Measurements from ENCODE around the gene ADGRL1.
"Not testable (repeated sequence)": the region's sequence is repeated elsewhere in the genome, so short reads cannot be mapped to it uniquely, and the experiment has no call there.

The ADGRL1 gene

DNA sequence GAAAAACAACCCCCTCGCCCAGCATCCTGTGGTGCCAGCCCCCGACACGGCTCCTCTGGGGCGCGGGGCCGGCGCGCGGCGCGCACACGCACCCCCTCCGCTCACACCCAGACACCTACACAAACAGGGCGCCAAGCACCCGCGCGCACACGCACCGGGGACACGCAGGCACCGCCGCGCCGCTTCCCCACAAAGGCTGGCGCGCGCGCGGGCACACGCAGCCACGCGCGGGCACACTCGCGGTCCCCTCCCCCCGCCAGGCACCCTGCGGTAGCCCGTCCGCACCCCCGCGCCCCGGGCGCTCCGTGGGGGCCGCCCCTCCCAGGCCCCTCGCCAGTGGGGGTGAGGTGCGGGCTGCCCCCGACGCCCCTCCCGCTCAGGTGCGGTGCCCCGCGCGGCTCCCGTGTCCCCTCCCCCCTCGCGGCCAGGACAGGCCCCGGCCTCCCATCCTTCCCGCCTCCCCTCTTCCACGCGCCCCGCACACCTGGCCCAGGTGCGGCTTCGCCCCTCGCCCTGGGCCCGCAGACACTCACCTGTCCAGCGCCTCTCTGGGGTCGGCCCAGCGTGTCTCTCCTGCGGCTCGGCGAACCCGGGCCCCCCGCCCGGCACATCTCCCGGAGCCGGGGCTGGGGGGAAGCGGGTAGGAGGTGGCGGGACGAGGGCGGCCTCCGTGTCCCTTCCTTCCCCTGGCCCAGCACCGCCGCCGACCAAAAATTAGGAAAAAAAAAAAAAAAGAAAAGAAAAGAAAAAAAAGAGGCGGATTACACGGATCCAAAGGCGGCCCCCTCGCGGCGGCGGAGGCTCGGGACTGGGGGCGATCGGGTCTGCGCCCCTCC, at the start of gene ADGRL1:
TSS of gene ADGRL1 (minus strand) at position 718 of the 836 bp plus-strand sequence. CDS start 22,567 bp downstream, outside the sequence.
- DNase-seq (ENCODE audit: low read depth in 2 of 2, low spot score in 1 of 2): not testable (repeated sequence)

DNA sequence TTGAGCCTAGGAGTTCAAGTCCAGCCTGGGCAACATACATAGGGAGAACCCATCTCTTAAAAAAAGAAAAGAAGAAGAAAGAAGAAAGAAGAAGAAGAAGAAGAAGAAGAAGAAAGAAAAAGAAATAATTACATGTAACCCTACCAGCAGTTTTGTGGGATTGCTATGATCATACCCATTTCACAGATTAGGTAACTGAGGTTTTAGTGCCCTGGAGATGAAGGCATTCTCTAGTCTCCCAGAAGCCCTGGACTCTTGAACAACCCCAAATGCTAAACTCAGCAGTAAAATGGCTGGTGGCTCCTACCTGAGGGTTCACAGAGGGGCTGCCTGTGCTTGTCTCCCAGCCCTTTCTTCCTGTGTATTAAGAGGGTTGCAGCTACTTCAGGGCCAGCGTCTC, 49.3 kb upstream of the ADGRL1 start:
- DNase-seq (ENCODE audit: low read depth in 2 of 2, low spot score in 1 of 2): not testable (repeated sequence)

DNA sequence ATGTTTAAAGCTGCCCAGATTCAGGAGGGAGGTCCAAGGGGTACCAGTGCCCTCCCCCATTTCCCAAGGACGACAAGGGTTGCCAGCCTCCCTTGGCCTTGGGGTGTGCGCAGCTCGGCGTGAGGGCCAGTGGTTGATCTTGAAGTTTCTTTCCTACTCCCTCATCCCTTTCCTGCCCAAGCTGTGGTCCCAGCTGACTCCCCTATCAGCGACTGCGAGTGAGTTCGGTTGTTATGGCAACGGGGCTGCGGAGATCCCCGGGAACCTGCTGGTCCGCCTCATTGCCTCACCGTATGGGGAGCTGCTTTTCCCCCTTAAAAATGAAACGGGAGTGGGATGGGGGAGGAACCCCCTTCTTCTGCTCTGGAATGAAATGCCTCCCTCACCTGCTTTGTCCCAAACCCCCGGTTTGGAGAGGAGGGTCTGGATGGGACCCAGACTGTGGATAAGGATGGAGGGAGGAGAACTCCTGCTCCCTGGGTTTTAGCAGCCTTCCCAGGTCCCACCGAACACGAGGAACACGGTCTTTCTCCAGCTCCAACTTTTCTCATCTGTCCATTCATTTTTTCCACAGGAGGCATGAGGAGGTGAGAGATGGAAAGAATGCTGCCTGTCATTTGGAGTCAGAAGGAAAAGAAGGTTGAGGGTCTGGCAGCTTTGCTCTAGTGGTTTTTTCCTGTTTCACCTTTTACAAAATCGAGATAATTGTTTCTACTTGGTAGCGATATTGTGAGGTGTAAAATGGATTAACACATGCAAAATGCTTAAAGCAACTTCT, 48.0 kb upstream of the ADGRL1 start:
- DNase-seq (ENCODE audit: low read depth in 2 of 2, low spot score in 1 of 2): not testable (repeated sequence)

DNA sequence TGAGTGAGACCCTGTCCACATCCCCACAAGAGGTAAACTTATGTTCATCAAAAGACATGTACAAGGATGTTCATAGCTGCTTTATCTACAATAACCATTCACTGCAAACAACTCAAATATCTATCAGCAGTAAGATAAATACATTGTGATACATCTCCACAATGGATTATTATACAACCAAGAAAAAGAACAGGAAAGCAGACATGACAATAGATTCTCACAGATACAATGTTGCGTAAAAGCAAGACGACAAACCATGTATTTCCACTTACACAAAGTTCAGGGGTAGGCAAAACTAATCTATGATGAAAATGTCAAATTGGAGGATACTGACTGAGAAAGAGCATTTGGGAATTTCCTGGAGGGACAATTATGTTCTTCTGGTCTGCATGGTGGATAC, 46.2 kb upstream of the ADGRL1 start:
- not testable (repeated sequence) for DNase-seq (ENCODE audit: low read depth in 2 of 2, low spot score in 1 of 2)

DNA sequence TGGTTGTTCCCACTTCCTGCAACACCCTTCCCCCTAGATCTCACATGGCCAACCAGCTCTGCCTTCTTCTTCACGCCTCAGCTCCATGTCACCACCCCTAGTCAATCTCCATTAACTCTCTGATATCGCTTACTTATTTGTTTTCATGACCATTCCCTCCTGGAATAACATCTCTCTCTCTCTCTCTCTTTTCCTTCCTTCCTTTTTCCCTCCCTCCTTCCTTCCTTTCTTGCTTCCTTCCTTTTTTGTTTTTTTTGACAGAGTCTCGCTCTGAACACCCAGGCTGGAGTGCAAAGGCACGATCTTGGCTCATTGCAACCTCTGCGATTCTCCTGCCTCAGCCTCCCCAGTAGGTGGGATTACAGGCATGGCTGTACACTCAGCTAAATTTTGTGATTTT, 44.9 kb upstream of the ADGRL1 start:
- no peak for DNase-seq (ENCODE audit: low read depth in 2 of 2, low spot score in 1 of 2)

DNA sequence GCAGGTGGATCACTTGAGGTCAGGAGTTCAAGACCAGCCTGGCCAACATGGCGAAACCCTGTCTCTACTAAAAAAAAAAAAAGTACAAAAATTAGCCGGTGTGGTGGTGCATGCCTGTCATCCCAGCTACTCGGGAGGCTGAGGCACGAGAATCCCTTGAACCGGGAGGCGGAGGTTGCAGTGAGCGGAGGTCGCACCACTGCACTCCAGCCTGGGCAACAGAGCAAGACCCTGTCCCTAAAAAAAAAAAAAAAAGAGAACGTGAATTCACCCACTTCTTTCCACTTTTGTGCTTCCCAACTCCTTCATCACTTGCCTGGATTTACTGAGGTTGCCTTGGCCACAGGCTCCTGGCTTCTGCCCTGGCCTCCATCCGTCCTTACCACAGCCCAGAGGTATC, 44.3 kb upstream of the ADGRL1 start:
- DNase-seq (ENCODE audit: low read depth in 2 of 2, low spot score in 1 of 2): not testable (repeated sequence)

DNA sequence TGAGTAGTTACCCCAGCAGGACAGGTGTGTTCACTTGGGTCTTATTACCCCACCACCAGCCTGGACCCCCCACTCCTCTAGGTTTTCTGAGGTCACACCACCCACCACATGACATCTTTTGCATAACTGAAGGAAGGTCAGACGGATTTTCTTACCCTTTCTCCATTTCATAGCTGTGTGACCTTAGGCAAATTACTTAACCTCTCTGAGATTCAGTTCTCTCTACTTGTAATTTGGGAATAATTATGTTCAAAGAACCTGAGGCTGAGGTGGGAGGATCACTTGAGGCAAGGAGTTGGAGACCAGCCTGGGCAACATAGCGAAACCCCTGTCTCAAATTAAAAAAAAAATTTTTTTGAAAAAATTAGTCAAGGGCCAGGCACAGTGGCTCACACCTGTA, 43.9 kb upstream of the ADGRL1 start:
- DNase-seq (ENCODE audit: low read depth in 2 of 2, low spot score in 1 of 2): not testable (repeated sequence)

DNA sequence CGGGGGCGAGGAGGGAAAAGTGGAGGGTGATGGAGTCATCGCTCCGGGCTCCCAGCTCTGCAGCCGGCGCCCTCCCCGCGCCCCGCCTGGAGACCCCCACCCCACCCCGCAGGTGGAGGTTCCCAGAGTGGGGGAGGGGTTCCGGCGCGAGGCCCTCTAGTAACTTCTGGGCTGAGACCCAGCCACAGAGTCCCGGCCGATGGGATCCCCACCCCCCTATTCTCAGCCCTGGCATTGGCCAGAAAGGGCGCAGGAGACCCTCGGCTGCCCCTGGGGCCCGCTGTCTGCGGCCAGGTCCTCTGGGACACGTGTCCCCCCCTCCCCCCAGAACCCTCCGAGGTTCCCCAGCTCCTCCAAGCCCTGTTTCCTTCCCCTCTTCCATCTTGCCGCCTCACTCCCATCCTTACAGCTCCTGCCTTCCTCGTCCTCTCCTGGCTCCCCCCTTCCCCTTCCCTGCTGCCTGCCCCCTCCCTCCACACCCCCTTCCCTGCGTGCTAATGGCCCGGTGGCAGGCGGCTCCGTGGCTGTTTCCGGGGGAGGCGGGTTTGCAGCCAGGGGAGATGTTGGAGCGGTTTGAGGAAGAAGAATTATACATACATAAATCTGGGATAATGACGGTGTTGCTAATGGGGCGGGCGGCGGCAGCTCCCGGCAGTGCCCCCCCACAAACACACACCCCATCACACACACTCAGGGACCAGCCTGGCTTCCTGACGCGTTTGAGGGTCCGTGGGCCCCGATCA, 43.2 kb upstream of the ADGRL1 start:
- not testable (repeated sequence) for DNase-seq (ENCODE audit: low read depth in 2 of 2, low spot score in 1 of 2)

DNA sequence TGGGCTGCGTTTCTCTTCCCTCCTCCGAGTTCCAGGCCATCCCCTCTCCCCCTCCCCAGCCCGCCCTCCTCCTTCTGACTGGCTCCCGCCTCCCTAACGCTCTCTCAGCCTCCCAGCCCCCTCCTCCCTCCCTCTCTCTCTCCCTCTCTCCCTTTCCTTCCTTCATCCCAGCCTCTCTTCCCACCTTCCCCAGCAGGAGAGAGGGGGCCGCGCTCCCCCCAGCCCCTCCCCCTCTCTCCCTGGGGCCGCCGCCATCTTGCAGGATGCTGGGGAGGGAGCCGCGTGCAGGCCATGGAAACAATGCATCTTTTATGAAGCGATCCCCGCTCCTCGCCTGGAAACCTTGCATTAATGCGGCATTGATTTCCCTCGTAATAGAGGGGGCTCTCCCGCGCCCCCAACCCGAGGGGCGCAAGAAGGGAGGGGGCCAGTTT, 42.6 kb upstream of the ADGRL1 start:
- DNase-seq (ENCODE audit: low read depth in 2 of 2, low spot score in 1 of 2): no peak

DNA sequence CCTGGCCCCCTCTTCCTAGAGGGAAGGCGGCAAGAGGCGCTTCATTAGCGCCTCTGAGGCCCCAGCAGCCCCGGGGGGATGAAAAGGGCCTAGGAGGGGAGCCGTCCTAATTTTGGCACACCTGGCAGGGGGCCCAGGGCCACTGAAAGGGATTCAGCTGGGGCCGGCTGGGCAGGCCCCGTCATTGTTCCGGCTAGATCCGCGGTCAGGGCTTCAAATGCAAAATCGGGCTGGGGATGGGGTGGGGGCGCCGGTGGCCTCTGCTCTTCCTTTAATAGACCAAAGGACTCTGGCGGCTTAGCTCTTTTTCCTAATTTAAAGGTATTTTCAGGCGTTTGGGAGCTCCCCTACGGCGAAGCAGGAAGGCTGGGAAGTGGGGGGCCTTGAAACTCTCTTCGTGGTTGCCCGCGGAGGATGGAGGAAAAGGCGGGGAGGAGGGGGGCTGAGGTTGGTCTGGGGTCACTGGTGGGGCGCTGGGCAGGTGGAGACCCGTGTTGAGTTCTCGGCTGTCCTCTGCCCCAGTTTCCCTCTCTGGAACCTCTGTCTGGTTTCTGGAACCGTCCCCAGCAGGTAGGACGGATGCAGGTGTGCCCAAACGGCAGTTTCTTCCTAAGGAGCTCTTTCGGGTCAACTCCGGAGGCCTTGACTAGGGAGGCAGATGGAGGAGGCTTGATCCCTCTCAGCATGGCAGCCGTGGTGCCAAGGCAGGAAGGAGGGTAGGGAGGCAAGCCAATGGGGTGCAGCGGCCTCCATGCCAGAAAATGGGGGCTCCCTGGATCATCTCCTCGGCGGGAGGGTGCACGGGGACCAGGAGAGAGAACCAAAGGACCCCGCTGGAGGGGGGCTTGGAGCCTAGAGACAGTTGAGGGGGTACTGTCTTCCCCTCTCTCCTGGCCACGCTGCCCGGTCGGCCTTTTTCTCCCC, 41.8 kb upstream of the ADGRL1 start:
- DNase-seq (ENCODE audit: low read depth in 2 of 2, low spot score in 1 of 2): not testable (repeated sequence)

DNA sequence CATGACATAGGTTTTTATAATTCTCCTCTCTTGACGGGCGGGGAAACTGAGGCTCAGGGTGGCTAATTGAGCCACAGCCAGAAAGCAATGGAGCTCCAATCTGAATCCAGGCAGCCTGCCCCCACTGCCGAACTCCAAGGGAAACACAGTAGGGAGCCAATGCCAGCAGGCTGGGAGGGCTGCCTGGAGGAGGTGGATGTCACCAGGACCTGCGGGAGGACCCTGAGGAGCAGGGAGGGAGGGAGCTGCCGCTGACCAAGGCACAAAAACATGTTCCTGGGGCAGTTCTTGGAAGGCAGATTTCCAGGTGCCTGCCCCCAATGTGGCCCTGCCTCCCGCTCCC, 41.2 kb upstream of the ADGRL1 start:
- DNase-seq (ENCODE audit: low read depth in 2 of 2, low spot score in 1 of 2): not testable (repeated sequence)

DNA sequence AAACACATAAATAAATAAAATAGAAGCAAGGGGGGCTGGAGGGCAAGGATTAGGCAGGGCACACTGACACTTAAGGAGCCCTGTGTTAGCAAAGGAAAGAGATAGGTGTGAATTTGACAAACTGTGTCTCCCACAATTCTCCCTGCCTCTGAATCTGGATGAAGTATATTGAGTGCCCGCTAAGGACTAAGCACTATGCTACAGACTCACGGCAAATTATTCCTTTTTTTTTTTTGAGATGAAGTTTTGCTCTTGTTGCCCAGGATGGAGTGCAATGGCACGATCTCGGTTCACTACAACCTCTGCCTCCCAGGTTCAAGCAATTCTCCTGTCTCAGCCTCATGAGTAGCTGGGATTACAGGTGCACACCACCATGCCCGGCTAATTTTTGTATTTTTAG, 38.4 kb upstream of the ADGRL1 start:
- not testable (repeated sequence) for DNase-seq (ENCODE audit: low read depth in 2 of 2, low spot score in 1 of 2)

DNA sequence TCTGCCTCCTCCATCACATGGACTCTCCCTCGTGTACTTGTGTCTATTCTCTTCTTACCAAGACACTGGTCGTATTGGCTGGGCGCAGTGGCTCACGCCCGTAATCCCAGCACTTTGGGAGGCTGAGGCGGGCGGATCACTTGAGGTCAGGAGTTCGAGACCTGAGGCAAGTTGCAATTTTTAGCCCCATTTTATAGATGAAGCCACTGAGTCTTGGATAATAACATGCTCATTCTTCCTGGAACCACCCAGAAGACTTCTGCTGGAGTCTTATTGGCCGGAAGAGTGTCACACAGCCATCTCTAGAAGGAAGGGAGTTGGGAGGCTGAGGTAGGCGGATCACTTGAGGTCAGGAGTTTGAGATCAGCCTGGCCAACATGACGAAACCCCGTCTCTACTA, 37.7 kb upstream of the ADGRL1 start:
- not testable (repeated sequence) for DNase-seq (ENCODE audit: low read depth in 2 of 2, low spot score in 1 of 2)

DNA sequence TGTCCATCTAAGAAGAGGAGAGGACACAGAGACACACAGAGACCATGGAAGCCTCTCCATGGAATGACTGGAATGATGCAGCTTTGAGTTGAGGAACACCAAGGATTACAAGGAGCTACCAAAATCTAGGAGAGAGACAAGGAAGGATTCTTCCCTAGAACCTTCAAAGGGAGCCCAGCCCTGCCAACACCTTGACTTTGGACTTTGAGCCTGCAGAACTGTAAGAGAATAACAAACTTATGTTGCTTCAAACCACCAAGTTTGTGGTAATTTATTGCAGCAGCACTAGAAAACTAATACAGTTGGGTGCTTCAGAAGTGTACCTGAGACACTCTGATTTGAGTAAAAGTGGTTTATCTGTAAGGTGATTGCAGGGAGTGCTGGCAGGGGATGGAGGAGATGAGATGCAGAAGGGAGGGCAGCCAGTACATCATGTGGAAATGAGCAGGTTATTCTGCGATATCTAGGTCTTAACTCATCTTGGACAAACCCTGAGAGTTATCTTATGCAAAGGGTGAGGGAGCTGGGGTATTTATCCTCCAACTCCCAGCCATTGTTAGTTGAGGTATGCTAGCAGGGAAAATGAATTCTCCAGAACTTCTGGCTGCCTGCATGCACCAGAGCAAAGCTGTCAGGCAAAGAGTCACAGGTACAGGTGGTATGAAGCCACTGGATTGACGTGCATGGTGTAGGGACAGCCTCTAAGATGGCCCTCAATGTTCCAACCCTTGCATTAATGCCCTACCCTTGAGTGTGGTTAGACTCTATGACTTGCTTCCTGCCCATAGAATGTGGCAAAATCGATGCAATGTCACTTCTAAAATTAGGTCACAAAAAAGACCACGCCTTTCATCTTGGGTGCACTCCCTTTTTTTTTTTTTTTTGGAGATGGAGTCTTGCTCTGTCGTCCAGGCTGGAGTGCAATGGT, 31.3 kb upstream of the ADGRL1 start:
- no peak for DNase-seq (ENCODE audit: low read depth in 2 of 2, low spot score in 1 of 2)

DNA sequence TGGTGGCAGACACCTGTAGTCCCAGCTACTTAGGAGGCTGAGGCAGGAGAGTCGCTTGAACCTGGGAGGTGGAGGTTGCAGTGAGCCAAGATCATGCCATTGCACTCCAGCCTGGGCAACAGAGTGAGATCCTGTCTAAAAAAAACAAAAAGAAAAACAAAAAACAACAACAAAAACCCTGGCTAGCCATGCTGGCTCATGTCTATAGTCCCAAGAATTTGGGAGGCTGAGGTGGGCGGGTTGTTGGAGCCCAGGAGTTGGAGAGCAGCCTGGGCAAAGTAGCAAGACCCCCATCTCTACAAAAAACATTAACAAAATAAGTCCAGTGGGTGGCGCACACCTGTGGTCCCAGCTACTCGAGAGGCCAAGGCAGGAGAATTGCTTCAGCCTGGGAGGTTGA, 27.0 kb upstream of the ADGRL1 start:
- DNase-seq (ENCODE audit: low read depth in 2 of 2, low spot score in 1 of 2): not testable (repeated sequence)

DNA sequence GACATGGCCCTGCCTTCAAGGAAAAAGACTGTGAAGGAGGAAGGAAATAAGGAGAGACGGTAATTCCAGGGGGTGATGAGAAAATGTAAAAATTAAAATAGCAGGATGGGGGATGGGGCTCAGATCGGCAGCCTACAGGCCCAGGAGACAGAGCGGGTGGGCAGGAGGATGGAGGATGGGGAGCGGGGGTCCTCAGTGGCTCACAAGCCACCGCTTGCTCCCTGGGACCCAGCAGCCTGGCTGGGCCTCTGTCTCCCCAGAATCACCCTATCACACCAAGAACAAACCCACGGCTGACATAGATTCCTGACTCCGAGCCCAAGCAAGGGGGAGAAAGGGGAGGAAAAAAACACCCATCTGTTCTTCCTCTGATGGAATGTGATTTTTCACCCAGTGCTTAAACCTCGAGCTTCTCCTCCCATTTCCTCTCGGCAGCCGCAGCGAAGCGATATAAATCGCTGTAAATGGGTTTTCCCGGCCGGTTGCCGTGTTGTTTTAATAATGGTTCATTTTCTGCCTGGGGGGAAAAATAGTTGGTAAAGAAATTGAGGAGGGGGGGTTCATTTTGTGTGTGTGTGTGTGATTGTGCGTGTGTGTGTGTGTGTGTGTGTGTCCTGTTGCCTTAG, 22.6 kb upstream of the ADGRL1 start:
- not testable (repeated sequence) for DNase-seq (ENCODE audit: low read depth in 2 of 2, low spot score in 1 of 2)

DNA sequence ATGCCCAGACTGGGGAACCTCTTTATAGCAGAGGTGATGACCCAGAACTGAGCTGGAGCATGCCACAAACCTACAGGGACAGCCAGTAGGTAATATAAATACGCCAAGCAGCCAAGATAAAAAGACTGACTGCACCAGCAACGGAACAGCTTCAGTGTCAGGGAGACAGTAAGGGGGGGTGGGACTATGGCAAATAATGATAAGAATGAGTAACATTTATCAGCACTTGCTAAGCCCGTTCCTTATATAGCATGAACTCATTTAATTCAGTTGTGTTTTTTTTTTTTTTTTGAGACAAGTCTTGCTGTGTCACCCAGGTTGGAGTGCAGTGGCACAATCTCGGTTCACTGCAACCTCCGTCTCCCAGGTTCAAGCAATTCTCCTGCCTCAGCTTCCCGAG, 20.5 kb upstream of the ADGRL1 start:
- DNase-seq (ENCODE audit: low read depth in 2 of 2, low spot score in 1 of 2): not testable (repeated sequence)

DNA sequence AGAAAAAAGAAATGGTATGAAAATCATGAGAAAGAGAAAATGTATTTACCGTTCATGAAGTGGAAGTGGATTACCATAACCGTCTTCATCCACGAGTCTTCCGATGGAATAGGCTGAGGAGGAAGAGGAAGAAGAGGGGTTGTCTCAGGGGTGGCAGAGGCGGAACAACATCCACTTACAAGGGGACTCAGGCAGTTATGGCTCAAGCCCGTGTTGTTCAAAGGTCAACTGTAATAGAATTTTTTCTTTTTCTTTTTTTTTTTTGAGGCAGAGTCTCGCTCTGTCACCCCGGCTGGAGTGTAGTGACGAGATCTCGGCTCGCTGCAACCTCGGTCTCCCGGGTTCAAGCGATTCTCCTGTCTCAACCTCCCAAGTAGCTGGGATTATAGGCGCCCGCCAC, 16.9 kb upstream of the ADGRL1 start:
- DNase-seq (ENCODE audit: low read depth in 2 of 2, low spot score in 1 of 2): no peak

DNA sequence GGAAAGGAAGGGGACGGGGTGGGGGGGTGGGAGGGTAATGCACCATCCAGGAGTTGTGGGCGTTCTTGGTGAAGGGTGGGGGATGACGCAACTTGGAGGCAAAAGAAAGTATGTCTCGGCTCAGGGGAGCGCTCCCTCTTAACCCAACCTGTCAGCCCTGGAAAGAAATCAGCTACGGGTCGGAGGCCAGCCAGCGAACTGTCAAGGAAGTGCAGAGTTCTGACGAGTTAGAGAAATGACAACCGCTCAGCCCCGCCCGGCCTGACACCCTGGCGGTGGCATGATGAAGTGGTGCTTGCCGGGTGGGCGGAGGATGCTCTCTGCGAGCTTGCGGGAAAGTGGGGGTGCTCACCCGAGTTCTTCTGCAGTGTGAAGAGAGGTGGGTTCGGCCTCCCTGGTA, 15.4 kb upstream of the ADGRL1 start:
- peak; percentile 35 to 66 for DNase-seq (ENCODE audit: low read depth in 2 of 2, low spot score in 1 of 2)

Measured in stimulated activated CD8-positive, alpha-beta memory T cell treated with anti-CD3 and anti-CD28 coated beads, Interleukin-4, amount 100 ng/mL, for 4 hours (primary cell).